Neuronal stem cell (in vitro differentiated cells): Measurements from ENCODE around the gene STPG3.

Experiments used
- DNase-seq: peaks from one replicate; pipeline ENCODE4 v3.0.0-alpha.2; 2013; ENCODE audit warnings: low spot score
- H2AFZ ChIP-seq: one replicate; pipeline ENCODE4 v1.6.1; 2013; ENCODE audit warnings: mild to moderate bottlenecking, low read length, inconsistent platforms
- H2AK5ac ChIP-seq: 2 replicates; pipeline ENCODE4 v1.6.1; 2013; ENCODE audit warnings: low read depth, mild to moderate bottlenecking, inconsistent platforms, low read length, moderate library complexity, mixed read lengths
- H2BK120ac ChIP-seq: 2 replicates; pipeline ENCODE4 v1.6.1; 2013; ENCODE audit warnings: low read depth, mild to moderate bottlenecking, inconsistent platforms, low read length, moderate library complexity, mixed read lengths
- H2BK12ac ChIP-seq: one replicate; pipeline ENCODE4 v1.6.1; 2013; ENCODE audit warnings: low read length, inconsistent platforms
- H2BK15ac ChIP-seq: 2 replicates; pipeline ENCODE4 v1.6.1; 2013; ENCODE audit warnings: mild to moderate bottlenecking, low read length, inconsistent platforms, mixed read lengths
- H2BK5ac ChIP-seq: one replicate; pipeline ENCODE4 v1.6.1; 2013; ENCODE audit warnings: inconsistent platforms, mild to moderate bottlenecking, low read length, moderate library complexity
- H3K14ac ChIP-seq: one replicate; pipeline ENCODE4 v1.6.1; 2013; ENCODE audit warnings: low read length, inconsistent platforms
- H3K18ac ChIP-seq: 2 replicates; pipeline ENCODE4 v1.6.1; 2013; ENCODE audit warnings: low read length, inconsistent platforms
- H3K23ac ChIP-seq: 2 replicates; pipeline ENCODE4 v1.6.1; 2013; ENCODE audit warnings: low read depth, mild to moderate bottlenecking, mixed read lengths, low read length, inconsistent platforms; ENCODE audit not compliant: poor library complexity
- H3K27ac ChIP-seq: replicated peaks from 3 replicates; pipeline ENCODE4 v1.5.1; 2013; ENCODE audit warnings: low read length, inconsistent platforms
- H3K27me3 ChIP-seq, 3 experiments: 2 replicates each; pipeline ENCODE4 v1.6.1; 2013; ENCODE audit warnings: low read length in 3 of 3, mild to moderate bottlenecking in 2 of 3, inconsistent platforms in 1 of 3, low read depth in 1 of 3, mixed read lengths in 1 of 3, moderate library complexity in 1 of 3; ENCODE audit not compliant: control insufficient read depth in 3 of 3, insufficient read depth in 3 of 3
- H3K36me3 ChIP-seq, 2 donors: replicated peaks in 1 of 2; 2 replicates each; pipeline ENCODE4 v1.6.1; 2013; ENCODE audit warnings: low read length in 2 of 2; ENCODE audit not compliant: control insufficient read depth in 2 of 2, insufficient read depth in 2 of 2
- H3K4ac ChIP-seq: 2 replicates; pipeline ENCODE4 v1.6.1; 2013; ENCODE audit warnings: inconsistent platforms, mild to moderate bottlenecking, low read length, moderate library complexity
- H3K4me1 ChIP-seq, 2 donors: 1 replicate in 1 of 2; 2 replicates in 1 of 2; pipeline ENCODE4 v1.6.1; 2013; ENCODE audit warnings: low read length in 2 of 2, low read depth in 1 of 2; ENCODE audit not compliant: control insufficient read depth in 2 of 2, insufficient read depth in 1 of 2
- H3K4me2 ChIP-seq: one replicate; pipeline ENCODE4 v1.6.1; 2013; ENCODE audit warnings: mild to moderate bottlenecking, low read length, inconsistent platforms; ENCODE audit not compliant: insufficient read depth, poor library complexity, severe bottlenecking
- H3K4me3 ChIP-seq, 2 donors: 2 replicates each; pipeline ENCODE4 v1.5.1; 2013; ENCODE audit warnings: low read length in 2 of 2, mild to moderate bottlenecking in 2 of 2, inconsistent platforms in 1 of 2, moderate library complexity in 1 of 2
- H3K79me1 ChIP-seq: one replicate; pipeline ENCODE4 v1.6.1; 2013; ENCODE audit warnings: low read depth, mild to moderate bottlenecking, inconsistent platforms, low read length, moderate library complexity
- H3K9ac ChIP-seq: one replicate; pipeline ENCODE4 v1.6.1; 2013; ENCODE audit warnings: mild to moderate bottlenecking, low read depth, low read length, inconsistent platforms; ENCODE audit not compliant: poor library complexity
- H3K9me3 ChIP-seq, 2 donors: replicated peaks in 1 of 2; 2 replicates each; pipeline versions ENCODE3 to v1.6.1; 2013; ENCODE audit warnings: low read length in 2 of 2, mild to moderate bottlenecking in 2 of 2, inconsistent platforms in 1 of 2, low read depth in 1 of 2, mixed read lengths in 1 of 2, moderate library complexity in 1 of 2; ENCODE audit not compliant: control insufficient read depth in 2 of 2, insufficient read depth in 1 of 2
- H4K8ac ChIP-seq: one replicate; pipeline ENCODE4 v1.6.1; 2013; ENCODE audit warnings: low read depth, mild to moderate bottlenecking, inconsistent platforms, low read length, moderate library complexity
- H4K91ac ChIP-seq: one replicate; pipeline ENCODE4 v1.6.1; 2013; ENCODE audit warnings: low read length, low read depth, mild to moderate bottlenecking, inconsistent platforms; ENCODE audit not compliant: poor library complexity
- WGBS, 2 donors: extraction: QIAGEN DNeasy Blood & Tissue Kit; methylation state at CpG; one replicate each; pipeline ENCODE4 v1.1.7; 2013; ENCODE audit warnings: missing lambda C conversion rate in 2 of 2, mixed read lengths in 1 of 2; ENCODE audit not compliant: insufficient read length in 2 of 2, insufficient replicate concordance in 1 of 2; ENCODE audit errors: extremely low coverage in 2 of 2; 5-methylcytosine and 5-hydroxymethylcytosine counted together

The STPG3 gene

GRCh38 chr9:137232101-137232500 is 19.0 kb upstream of the STPG3 start:
- Histone ChIP-seq H4K8ac (no peak overlapping the region), H2AFZ (no peak overlapping the region), H3K27me3 (peaks cover 0 to 7% (median 0%) of the 10 kb centered on the region in 3 experiments), H3K4me2 (no peak overlapping the region), H3K4ac (no peak overlapping the region), H2AK5ac (no peak overlapping the region), H4K91ac (no peak overlapping the region), H3K79me1 (peaks cover 2% of the 10 kb centered on the region), H3K4me3 (no peak overlapping the region), H3K36me3 (no peaks in the 10 kb centered on the region), H2BK15ac (no peak overlapping the region), H3K23ac (no peak overlapping the region), H3K9me3 (no peaks in the 10 kb centered on the region), H2BK120ac (no peak overlapping the region), H3K9ac (peak overlapping the region; percentile 34), H3K4me1 (peaks cover 8 to 9% of the 10 kb centered on the region in 2 donors), H3K14ac (no peak overlapping the region), H3K27ac (no peak overlapping the region), H2BK12ac (no peak overlapping the region), H2BK5ac (no peak overlapping the region), H3K18ac (no peak overlapping the region)
- DNase-seq, result no peak
- WGBS, 2 donors, result no CpG with 5 or more reads among the region's 10 CpGs

GRCh38 chr9:137232510-137232909 is 18.6 kb upstream of the STPG3 start:
- no peaks in the 10 kb centered on the region for H3K36me3 ChIP-seq
- no peak overlapping the region for H3K23ac ChIP-seq
- no peak overlapping the region for H2BK5ac ChIP-seq
- no peaks in the 10 kb centered on the region for H3K9me3 ChIP-seq
- no peak overlapping the region for H3K18ac ChIP-seq
- no CpG with 5 or more reads among the region's 24 CpGs for WGBS, 2 donors
- no peak for DNase-seq
- H3K4me1 ChIP-seq, result peaks cover 10 to 12% of the 10 kb centered on the region in 2 donors
- H3K14ac ChIP-seq, result no peak overlapping the region
- no peak overlapping the region for H4K8ac ChIP-seq
- H2BK15ac ChIP-seq, result no peak overlapping the region
- H3K4me2 ChIP-seq, result no peak overlapping the region
- H3K9ac ChIP-seq, result no peak overlapping the region
- H3K79me1 ChIP-seq, result peaks cover 2% of the 10 kb centered on the region
- H2AK5ac ChIP-seq, result no peak overlapping the region
- peaks cover 0 to 7% (median 0%) of the 10 kb centered on the region in 3 experiments for H3K27me3 ChIP-seq
- H2AFZ ChIP-seq, result no peak overlapping the region
- no peak overlapping the region for H3K4me3 ChIP-seq
- H2BK120ac ChIP-seq, result no peak overlapping the region
- H4K91ac ChIP-seq, result no peak overlapping the region
- no peak overlapping the region for H3K4ac ChIP-seq
- H2BK12ac ChIP-seq, result no peak overlapping the region
- no peak overlapping the region for H3K27ac ChIP-seq

- WGBS, 2 donors, result no CpG with 5 or more reads among the region's 40 CpGs
- Histone ChIP-seq H3K27me3 (peaks cover 0 to 7% (median 0%) of the 10 kb centered on the region in 3 experiments), H3K23ac (peak overlapping the region; percentile 85)
These were observed 17.7 kb upstream of the STPG3 start for GRCh38 chr9:137233143-137233980.

DNA sequence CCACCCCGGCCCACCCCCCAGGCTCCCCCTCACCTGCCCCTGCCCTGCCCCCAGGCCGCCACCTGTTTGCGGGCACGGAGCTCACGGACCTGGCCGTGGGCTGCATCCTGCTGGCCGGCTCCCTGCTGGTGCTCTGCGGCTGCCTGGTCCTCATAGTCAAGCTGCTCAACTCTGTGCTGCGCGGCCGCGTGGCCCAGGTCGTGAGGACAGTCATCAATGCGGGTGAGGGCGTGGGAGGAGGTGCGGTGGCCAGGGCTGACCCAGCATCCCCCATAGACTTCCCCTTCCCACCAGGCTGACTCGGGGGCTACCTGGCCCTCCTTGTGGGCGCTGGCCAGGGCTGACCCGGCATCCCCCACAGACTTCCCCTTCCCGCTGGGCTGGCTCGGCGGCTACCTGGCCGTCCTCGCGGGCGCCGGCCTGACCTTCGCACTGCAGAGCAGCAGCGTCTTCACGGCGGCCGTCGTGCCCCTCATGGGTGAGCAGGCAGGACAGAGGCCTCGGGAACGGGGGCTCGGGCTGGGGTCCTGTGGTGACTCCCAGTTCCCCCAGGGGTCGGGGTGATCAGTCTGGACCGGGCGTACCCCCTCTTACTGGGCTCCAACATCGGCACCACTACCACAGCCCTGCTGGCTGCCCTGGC is 16.9 kb upstream of the STPG3 start:
- H3K14ac ChIP-seq, result peak overlapping the region; percentile 56
- H3K4me3 ChIP-seq, result no peak overlapping the region
- no peak for DNase-seq
- H2BK12ac ChIP-seq, result peak overlapping the region; percentile 73
- peaks cover 0 to 7% (median 0%) of the 10 kb centered on the region in 3 experiments for H3K27me3 ChIP-seq
- H3K9ac ChIP-seq, result peak overlapping the region; percentile 70
- no peak overlapping the region for H2AFZ ChIP-seq
- peak overlapping the region; percentile 73 for H3K23ac ChIP-seq
- H3K4me2 ChIP-seq, result no peak overlapping the region
- peak overlapping the region; percentile 81 for H2BK120ac ChIP-seq
- H3K9me3 ChIP-seq, result no peaks in the 10 kb centered on the region
- H3K18ac ChIP-seq, result peak overlapping the region; percentile 71
- H3K27ac ChIP-seq, result no peak overlapping the region
- peak overlapping the region; percentile 13 for H2BK5ac ChIP-seq
- H3K4ac ChIP-seq, result peak overlapping the region; percentile 37
- H3K4me1 ChIP-seq, result peaks cover 15% of the 10 kb centered on the region in 2 donors
- peaks cover 0 to 5% of the 10 kb centered on the region in 2 donors for H3K36me3 ChIP-seq
- H2AK5ac ChIP-seq, result peak overlapping the region; percentile 70
- no peak overlapping the region for H2BK15ac ChIP-seq
- no CpG with 5 or more reads among the region's 40 CpGs for WGBS, 2 donors
- H4K8ac ChIP-seq, result no peak overlapping the region
- no peak overlapping the region for H4K91ac ChIP-seq
- peaks cover 12% of the 10 kb centered on the region for H3K79me1 ChIP-seq

More at GRCh38 chr9:137233143-137233980, 17.7 kb upstream of the STPG3 start:
- H3K36me3 ChIP-seq, result no peaks in the 10 kb centered on the region
- no peak overlapping the region for H4K91ac ChIP-seq
- H2BK15ac ChIP-seq, result no peak overlapping the region
- no peak overlapping the region for H3K4me3 ChIP-seq
- no peak overlapping the region for H3K18ac ChIP-seq
- peak overlapping the region; percentile 39 for H2BK5ac ChIP-seq
- DNase-seq, result no peak
- no peak overlapping the region for H2BK120ac ChIP-seq
- H3K4ac ChIP-seq, result no peak overlapping the region
- H3K27ac ChIP-seq, result no peak overlapping the region
- H3K9ac ChIP-seq, result peak overlapping the region; percentile 21
- no peak overlapping the region for H2AFZ ChIP-seq
- H3K9me3 ChIP-seq, result no peaks in the 10 kb centered on the region
- peak overlapping the region; percentile 56 for H2AK5ac ChIP-seq
- no peak overlapping the region for H4K8ac ChIP-seq
- peak overlapping the region; percentile 30 for H2BK12ac ChIP-seq
- H3K4me2 ChIP-seq, result no peak overlapping the region
- peaks cover 11 to 12% of the 10 kb centered on the region in 2 donors for H3K4me1 ChIP-seq
- peaks cover 6% of the 10 kb centered on the region for H3K79me1 ChIP-seq
- H3K14ac ChIP-seq, result no peak overlapping the region
